CD4-positive, alpha-beta T cell (primary cell): ENCODE measurements around the gene QRFP. TPM values are rescaled to one million over a fixed set of nuclear protein-coding genes. Genes with fewer than 3 reads are reported as not detected.

Experiments
- ATAC-seq: fragments of 200-7000 bp; cut with Tn5 transposase; one replicate; pipeline ENCODE4 v1.10.0; 2022; ENCODE audit warnings: mild to moderate bottlenecking; ENCODE audit not compliant: poor library complexity
- CTCF ChIA-PET: fragments of 350-600 bp; sonication (Branson Sonifier 250); formaldehyde crosslinking; loops from one replicate; lab custom pipeline; 2021; ENCODE audit warnings: antibody characterized with exemption, inconsistent platforms; lab: Charles Lee
- POLR2A ChIA-PET: fragments of 350-600 bp; sonication (Branson Sonifier 250); formaldehyde crosslinking; loops from one replicate; lab custom pipeline; 2021; ENCODE audit warnings: antibody characterized with exemption, inconsistent platforms; lab: Charles Lee
- DNase-seq, 14 experiments: peaks; one replicate each; pipeline ENCODE4 v3.0.0-alpha.2; 2013 to 2020; ENCODE audit warnings: mixed read lengths in 2 of 14
- H3K27ac ChIP-seq, 2 donors: one replicate each; pipeline versions ENCODE4 v1.5.1 to v1.7.0; 2013; ENCODE audit warnings: low read length in 2 of 2, low read depth in 1 of 2, mild to moderate bottlenecking in 1 of 2
- H3K27me3 ChIP-seq, 2 experiments: 1 replicate in 1 of 2; 2 replicates in 1 of 2; pipeline versions ENCODE4 v1.6.1 to v1.7.0; 2013; ENCODE audit warnings: low read length in 2 of 2, control low read depth in 1 of 2, mild to moderate bottlenecking in 1 of 2, moderate library complexity in 1 of 2; ENCODE audit not compliant: insufficient read depth in 2 of 2, control insufficient read depth in 1 of 2
- H3K36me3 ChIP-seq: one replicate; pipeline ENCODE4 v1.6.1; 2013; ENCODE audit warnings: low read length, control low read depth; ENCODE audit not compliant: insufficient read depth
- H3K4me1 ChIP-seq: one replicate; pipeline ENCODE4 v1.6.1; 2013; ENCODE audit warnings: low read length, control low read depth; ENCODE audit not compliant: insufficient read depth
- H3K4me3 ChIP-seq: one replicate; pipeline ENCODE4 v1.5.1; 2013; ENCODE audit warnings: mild to moderate bottlenecking, low read length, moderate library complexity
- H3K9me3 ChIP-seq, 2 experiments: 1 replicate in 1 of 2; 2 replicates in 1 of 2; pipeline versions ENCODE4 v1.6.1 to v1.7.0; 2013; ENCODE audit warnings: low read length in 2 of 2, mild to moderate bottlenecking in 2 of 2, control low read depth in 1 of 2, moderate library complexity in 1 of 2; ENCODE audit not compliant: control insufficient read depth in 1 of 2, insufficient read depth in 1 of 2
- H3K27ac Mint-ChIP-seq: one replicate; pipeline ENCODE4 v1.8.0; 2020; ENCODE audit warnings: mixed read lengths
- H3K27me3 Mint-ChIP-seq: one replicate; pipeline ENCODE4 v1.8.0; 2021; ENCODE audit warnings: mixed read lengths
- H3K36me3 Mint-ChIP-seq: one replicate; pipeline ENCODE4 v1.8.0; 2021; ENCODE audit warnings: low read depth, mixed read lengths
- H3K4me1 Mint-ChIP-seq: one replicate; pipeline ENCODE4 v1.8.0; 2021; ENCODE audit warnings: low read depth, mixed read lengths
- H3K4me3 Mint-ChIP-seq: one replicate; pipeline ENCODE4 v1.8.0; 2020; ENCODE audit warnings: mild to moderate bottlenecking, mixed read lengths
- H3K9me3 Mint-ChIP-seq: one replicate; pipeline ENCODE4 v1.8.0; 2020; ENCODE audit warnings: mixed read lengths
- intact Hi-C, 2 experiments: fragments of 100-400 bp; cut with DNase I in 1 of 2; cut with micrococcal nuclease in 1 of 2; formaldehyde crosslinking; loops; one replicate each; pipeline versions ENCODE4 v1.15.1 to v1.9.0; 2023 to 2025; cut with DNase I, micrococcal nuclease
- total RNA-seq, 174 experiments: library from RNA in 2 of 174; stranded (reverse) in 2 of 174; gene quantifications; one replicate each; pipeline ENCODE4 v1.2.3 and lab custom pipeline; 2021 to 2026
- TF ChIP-seq, protein P1 (sequence below): fragments of 200-600 bp; IDR thresholded peaks from one replicate; pipeline ENCODE4 v1.8.0; 2022; ENCODE audit warnings: antibody characterized with exemption, mild to moderate bottlenecking

The QRFP gene
- total RNA-seq, 2 experiments from 2014 or later, result not detected

DNA sequence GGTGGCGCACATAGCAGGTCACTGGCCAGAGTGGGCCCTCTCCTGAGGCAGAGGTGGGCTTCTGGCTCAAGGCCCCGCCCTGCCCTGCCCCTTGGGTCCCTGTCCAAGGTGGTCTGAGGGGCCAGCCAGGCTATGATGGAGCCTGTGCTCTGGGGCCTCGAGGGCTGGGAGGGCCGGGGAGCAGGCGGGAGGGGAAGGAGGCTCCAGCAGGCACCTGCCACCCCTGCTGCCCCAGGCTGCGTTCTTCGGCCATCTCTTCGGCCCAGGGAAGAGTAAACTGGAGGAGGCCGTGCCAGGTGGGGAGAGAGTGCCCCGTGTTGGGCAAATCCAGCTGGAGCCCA is 27.8 kb upstream of the QRFP start:
- Mint-ChIP-seq H3K9me3 (no peaks in the 10 kb centered on the region), H3K36me3 (no peaks in the 10 kb centered on the region), H3K4me3 (no peak overlapping the region), H3K27ac (no peak overlapping the region), H3K4me1 (no peaks in the 10 kb centered on the region), H3K27me3 (peaks cover 11% of the 10 kb centered on the region)
- DNase-seq, result no peak
- no peak overlapping the region for H3K27ac ChIP-seq
- no peaks in the 10 kb centered on the region for H3K4me1 ChIP-seq
- intact Hi-C loops, result no loop called here
- H3K36me3 ChIP-seq, result no peaks in the 10 kb centered on the region
- H3K4me3 ChIP-seq, result no peak overlapping the region
- POLR2A ChIA-PET, result no interaction called here
- H3K27me3 ChIP-seq, result peaks cover 0 to 3% of the 10 kb centered on the region in 2 experiments
- TF ChIP-seq, protein P1, sequence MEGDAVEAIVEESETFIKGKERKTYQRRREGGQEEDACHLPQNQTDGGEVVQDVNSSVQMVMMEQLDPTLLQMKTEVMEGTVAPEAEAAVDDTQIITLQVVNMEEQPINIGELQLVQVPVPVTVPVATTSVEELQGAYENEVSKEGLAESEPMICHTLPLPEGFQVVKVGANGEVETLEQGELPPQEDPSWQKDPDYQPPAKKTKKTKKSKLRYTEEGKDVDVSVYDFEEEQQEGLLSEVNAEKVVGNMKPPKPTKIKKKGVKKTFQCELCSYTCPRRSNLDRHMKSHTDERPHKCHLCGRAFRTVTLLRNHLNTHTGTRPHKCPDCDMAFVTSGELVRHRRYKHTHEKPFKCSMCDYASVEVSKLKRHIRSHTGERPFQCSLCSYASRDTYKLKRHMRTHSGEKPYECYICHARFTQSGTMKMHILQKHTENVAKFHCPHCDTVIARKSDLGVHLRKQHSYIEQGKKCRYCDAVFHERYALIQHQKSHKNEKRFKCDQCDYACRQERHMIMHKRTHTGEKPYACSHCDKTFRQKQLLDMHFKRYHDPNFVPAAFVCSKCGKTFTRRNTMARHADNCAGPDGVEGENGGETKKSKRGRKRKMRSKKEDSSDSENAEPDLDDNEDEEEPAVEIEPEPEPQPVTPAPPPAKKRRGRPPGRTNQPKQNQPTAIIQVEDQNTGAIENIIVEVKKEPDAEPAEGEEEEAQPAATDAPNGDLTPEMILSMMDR, result no peak
- H3K9me3 ChIP-seq, result no peaks in the 10 kb centered on the region
- ATAC-seq, result no peak
- CTCF ChIA-PET, result no interaction called here

DNA sequence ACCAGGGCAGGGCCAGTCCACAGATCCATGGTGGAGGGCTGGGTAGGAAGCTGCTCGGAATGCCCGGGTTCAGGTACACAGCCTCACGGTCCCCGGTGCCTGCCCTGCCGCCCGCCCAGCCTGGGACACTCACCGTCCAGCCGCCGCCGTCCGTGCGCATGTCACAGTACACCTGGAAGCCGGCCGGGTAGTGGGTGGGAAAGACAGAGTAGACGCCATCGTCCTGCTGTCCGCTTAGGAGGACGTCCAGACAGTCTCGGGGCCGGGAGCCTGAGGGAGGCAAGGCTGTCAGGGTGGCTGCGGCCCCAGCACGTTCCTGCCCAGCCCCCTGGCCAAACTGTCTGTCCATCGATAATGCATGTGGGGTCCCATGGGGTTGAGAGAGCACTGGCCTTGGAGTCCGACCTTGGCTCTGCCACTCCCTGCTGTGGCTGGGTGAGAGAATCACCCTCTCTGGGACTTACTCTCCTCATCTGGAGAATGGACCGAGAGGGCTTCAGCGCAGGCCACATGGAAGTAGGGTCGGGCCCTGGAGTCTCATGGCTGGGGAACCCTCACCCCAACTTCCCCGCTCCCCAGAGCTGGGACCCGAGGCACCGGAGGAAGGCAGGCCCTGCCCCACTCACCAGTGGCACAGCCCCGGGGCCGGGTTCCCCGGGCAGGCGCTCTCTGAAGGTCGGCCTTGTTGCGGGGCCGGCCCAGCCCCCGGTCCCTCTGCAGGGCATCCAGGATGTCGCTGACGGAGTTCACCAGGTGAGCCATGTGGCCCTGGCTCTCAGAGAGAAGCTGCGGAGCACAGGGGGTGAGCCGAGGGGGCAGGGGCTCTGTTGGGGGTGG is 27.2 kb upstream of the QRFP start:
- TF ChIP-seq, protein P1, result no peak
- Histone ChIP-seq H3K27ac (no peak overlapping the region), H3K4me1 (no peaks in the 10 kb centered on the region), H3K9me3 (no peaks in the 10 kb centered on the region), H3K27me3 (peaks cover 0 to 3% of the 10 kb centered on the region in 2 experiments), H3K4me3 (no peak overlapping the region), H3K36me3 (no peaks in the 10 kb centered on the region)
- H3K9me3 Mint-ChIP-seq, result no peaks in the 10 kb centered on the region
- no peak overlapping the region for H3K27ac Mint-ChIP-seq
- ATAC-seq (no peak), DNase-seq (no peak)
- H3K4me1 Mint-ChIP-seq, result no peaks in the 10 kb centered on the region
- intact Hi-C loops, result no loop called here
- peaks cover 11% of the 10 kb centered on the region for H3K27me3 Mint-ChIP-seq
- H3K36me3 Mint-ChIP-seq, result no peaks in the 10 kb centered on the region
- ChIA-PET POLR2A (no interaction called here), CTCF (no interaction called here)
- H3K4me3 Mint-ChIP-seq, result no peak overlapping the region

DNA sequence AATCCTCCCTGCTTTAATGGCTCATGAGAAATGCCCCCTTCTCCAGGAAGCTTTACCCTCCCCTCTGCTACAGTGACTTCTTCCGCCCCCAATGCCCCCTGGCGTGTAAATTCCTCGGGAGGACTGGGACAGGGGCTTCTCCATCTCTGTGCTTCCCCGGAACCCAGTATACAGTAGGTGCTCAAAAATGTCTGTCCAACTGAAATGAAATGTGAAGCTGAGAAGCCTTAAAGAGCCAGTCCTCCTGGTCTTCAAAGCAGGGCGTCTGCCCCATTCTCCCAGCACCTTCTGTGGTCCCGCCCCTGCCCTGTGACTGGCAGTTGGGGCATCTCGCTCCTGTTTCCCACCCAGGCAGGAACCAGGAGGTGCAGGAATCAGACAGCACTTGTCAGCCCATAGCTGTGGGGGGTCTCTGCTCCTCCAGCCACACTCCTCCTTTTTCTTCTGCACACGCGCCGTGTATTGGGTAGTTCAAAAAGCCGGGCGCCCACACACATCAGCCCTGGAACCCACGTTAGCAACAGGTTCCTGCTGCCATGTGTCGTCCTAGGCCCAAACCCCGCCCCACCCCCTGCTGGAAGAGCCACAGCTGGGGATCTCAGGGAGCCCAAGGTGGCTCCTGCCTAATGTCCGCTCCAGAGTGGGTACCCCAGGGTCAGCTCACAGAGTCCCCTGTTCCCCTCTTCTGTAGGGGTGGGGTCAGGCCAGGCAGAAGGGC is 26.4 kb upstream of the QRFP start:
- Mint-ChIP-seq H3K27ac (no peak overlapping the region), H3K27me3 (peaks cover 10% of the 10 kb centered on the region), H3K4me1 (no peaks in the 10 kb centered on the region), H3K9me3 (no peaks in the 10 kb centered on the region), H3K36me3 (no peaks in the 10 kb centered on the region), H3K4me3 (no peak overlapping the region)
- TF ChIP-seq, protein P1, result no peak
- Histone ChIP-seq H3K27ac (no peak overlapping the region), H3K4me3 (no peak overlapping the region), H3K4me1 (no peaks in the 10 kb centered on the region), H3K36me3 (no peaks in the 10 kb centered on the region), H3K27me3 (peaks cover 0 to 3% of the 10 kb centered on the region in 2 experiments), H3K9me3 (no peaks in the 10 kb centered on the region)
- ChIA-PET POLR2A (no interaction called here), CTCF (no interaction called here)
- no peak for ATAC-seq
- no peak for DNase-seq
- intact Hi-C loops, result no loop called here
